ENCODE data around the gene OLA1. TPM values are rescaled to one million over a fixed set of nuclear protein-coding genes. Genes with fewer than 3 reads are reported as not detected.

OLA1 gene
- polyA plus RNA-seq, 4 donors = 131 to 172 (median 151) TPM

DNA sequence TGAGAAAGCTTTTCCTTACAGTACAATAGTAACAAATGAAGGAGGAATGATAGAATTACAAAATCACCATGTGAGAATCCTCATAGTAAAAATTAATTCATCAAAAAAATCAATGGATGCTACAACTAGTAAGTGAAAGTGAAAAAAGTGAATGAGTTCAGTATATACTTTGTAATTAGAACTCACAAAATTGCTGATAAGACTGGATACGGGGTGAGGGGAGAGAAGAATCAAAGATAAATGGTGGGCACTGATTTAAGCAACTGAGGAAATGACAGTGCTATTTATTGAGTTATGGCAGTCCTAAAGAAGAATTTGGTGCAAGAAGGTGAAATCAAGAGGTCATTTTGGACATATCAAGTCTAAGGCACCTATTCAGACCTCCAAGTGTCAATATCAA, 20.6 kb downstream of the OLA1 start:
- DNase-seq (ENCODE audit: low read depth in 4 of 4, low spot score in 2 of 4) = no peak

- DNase-seq (ENCODE audit: low read depth in 4 of 4, low spot score in 2 of 4) = no peak
These were observed 23.6 kb downstream of the OLA1 start for GRCh38 chr2:174224665-174225288.

DNA sequence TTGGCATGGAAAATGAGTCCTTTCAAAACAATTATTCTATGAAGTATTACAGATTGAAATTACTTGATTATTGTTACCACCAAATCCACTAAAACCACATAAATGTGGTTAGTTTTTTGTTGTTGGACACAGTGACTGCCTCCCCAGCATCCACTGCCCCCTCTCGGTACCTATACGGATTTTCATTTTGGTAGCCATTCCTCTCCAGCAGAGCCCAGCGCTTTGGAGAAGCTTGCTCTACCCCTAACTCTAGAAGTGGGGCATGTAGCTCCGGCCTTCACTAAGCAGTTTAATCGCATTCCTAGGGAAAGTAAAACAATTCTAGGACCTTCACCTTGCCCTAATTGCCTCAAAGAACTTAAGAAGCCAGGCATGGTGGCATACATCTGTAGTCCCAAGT, 24.2 kb downstream of the OLA1 start:
- no peak for DNase-seq (ENCODE audit: low read depth in 4 of 4, low spot score in 2 of 4)

DNA sequence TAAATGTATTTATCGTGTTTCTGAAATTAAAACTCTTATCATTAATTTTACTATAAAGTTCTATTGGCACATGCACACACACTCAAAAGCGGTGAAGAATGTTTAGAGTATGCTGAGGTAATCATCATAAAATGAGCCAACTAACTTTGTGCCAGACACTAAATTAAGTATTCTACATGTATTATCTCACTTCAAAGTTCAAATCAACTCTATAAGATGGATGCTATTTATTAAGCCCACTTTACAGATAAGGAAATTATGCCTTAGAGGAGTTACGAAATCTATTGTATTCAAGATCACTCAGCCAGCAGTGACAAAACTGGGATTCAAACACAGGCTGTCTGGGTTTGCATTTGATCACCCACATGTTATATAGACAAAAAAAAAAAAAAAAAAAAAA, 24.9 kb downstream of the OLA1 start:
- no peak for DNase-seq (ENCODE audit: low read depth in 4 of 4, low spot score in 2 of 4)

- DNase-seq (ENCODE audit: low read depth in 4 of 4, low spot score in 2 of 4) = no peak
These were observed 26.2 kb downstream of the OLA1 start for GRCh38 chr2:174222154-174222553.

GRCh38 chr2:174219321-174219720, 29.0 kb downstream of the OLA1 start:
- DNase-seq (ENCODE audit: low read depth in 4 of 4, low spot score in 2 of 4) = no peak

DNA sequence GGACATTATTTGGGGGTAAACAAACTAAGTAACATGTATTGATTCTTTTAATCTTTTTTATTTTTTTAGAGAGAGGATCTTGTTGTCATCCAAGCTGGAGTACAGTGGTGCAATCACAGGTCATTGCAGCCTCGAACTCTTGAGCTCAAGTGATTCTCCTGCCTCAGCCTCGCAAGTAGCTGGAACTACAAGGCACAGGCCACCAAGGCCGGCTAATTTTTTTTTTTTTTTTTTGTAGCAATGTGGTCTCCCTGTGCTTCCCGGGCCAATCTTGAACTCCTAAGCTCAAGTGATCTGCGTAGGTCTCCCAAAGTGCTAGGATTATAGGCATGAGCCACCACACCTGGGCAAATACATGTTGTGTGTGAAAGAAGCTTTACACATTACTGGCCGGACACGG, 29.6 kb downstream of the OLA1 start:
- no peak for DNase-seq (ENCODE audit: low read depth in 4 of 4, low spot score in 2 of 4)

GRCh38 chr2:174217869-174218268, 30.5 kb downstream of the OLA1 start:
- DNase-seq (ENCODE audit: low read depth in 4 of 4, low spot score in 2 of 4) = no peak

GRCh38 chr2:174211954-174212353, 36.4 kb downstream of the OLA1 start:
- DNase-seq (ENCODE audit: low read depth in 4 of 4, low spot score in 2 of 4) = no peak

GRCh38 chr2:174210862-174211261, 37.5 kb downstream of the OLA1 start:
- no peak for DNase-seq (ENCODE audit: low read depth in 4 of 4, low spot score in 2 of 4)

- DNase-seq (ENCODE audit: low read depth in 4 of 4, low spot score in 2 of 4) = no peak
These were observed 39.0 kb downstream of the OLA1 start for GRCh38 chr2:174209325-174209724.

GRCh38 chr2:174208026-174208425, 40.3 kb downstream of the OLA1 start:
- DNase-seq (ENCODE audit: low read depth in 4 of 4, low spot score in 2 of 4) = no peak

DNA sequence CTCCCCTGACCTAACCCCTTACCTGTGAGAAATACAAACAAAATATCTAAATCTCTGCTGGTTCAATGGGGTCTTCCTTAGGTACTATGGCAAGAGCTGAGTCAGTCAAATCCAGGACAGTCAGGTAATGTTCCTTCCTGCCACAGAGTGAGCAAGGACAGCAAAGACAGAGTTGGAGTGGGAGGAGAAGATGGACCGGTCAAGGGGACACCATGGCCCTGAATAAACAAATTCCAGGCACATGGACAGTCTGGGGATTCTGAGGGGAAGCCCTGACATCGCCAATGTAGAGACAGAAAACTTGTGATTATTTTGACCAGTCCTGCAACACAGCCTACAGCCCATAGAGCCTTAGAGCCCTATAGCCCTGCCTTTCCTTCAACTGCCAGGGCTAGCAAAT, 42.8 kb downstream of the OLA1 start:
- DNase-seq (ENCODE audit: low read depth in 4 of 4, low spot score in 2 of 4) = no peak

DNA sequence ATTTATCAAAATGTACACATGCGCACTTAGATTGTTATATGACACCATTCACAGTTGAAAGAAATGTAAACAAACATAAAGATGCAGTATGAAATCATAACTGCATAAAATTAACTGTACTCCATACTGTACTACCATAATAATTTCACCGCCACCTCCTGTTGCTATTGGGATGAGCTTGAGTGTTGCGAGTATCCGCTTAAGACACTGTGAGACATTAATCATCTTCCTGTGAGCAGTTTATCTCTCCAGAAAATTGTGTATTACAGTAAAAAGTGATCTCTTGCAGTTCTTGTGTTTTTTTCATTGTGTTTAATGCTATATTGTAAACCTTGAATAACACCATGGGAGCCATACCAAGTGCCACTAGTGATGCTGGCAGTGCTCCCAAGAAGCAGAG, 46.1 kb downstream of the OLA1 start:
- DNase-seq (ENCODE audit: low read depth in 4 of 4, low spot score in 2 of 4) = no peak

DNA sequence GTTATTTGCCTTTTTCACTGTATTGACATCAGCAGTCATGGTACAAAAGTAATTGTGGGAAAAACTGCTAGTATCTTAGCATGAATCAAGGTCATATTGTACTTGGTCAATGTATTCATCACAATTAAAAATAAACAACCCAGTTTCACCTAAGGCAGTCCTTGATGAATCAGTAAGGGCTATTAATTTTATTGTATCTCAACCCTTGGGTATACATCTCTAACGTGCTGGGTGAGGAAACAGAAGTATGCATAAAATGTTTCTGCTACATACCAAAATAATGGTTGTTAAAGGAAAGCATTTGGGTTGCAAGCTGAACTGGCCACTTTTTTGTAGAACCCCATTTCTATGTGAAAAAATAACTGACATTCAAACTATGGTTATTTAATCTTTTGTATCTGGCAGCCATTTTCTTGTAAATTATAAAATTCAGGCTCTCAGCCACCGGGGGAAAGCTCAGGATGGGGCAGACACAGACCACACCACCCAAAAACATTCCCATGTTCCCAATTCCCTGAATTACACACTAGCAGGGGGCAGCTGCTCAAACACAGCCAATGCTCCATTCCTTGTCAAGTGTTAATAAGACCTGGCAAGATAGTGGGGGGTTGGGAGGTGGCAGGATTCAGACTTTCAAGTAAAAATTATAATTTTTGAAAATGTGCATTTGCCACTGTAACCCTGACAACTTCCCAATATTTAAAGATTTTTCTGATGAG, 49.3 kb downstream of the OLA1 start:
- no peak for DNase-seq (ENCODE audit: low read depth in 4 of 4, low spot score in 2 of 4)

DNA sequence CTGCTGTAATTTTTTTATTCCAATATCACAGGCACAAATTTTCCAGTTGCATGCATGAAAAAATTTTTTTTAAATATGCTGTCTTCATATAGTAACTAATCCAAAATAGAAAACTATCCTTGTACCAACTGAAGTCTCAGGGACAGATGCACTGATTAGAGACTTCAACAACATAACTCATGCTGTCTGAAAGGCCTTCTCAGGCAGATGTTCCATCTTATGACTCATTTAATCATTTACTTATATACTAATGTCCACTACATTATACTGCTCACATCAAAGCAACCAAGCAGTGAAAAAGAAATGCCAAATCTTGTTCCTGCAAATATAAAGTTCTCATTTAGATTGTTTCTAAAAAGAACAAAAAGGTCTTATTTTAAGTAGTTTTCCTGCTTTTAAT, 53.1 kb downstream of the OLA1 start:
- DNase-seq (ENCODE audit: low read depth in 4 of 4, low spot score in 2 of 4) = no peak

- no peak for DNase-seq (ENCODE audit: low read depth in 4 of 4, low spot score in 2 of 4)
These were observed 54.6 kb downstream of the OLA1 start for GRCh38 chr2:174193737-174194136.

GRCh38 chr2:174192664-174193063, 55.7 kb downstream of the OLA1 start:
- no peak for DNase-seq (ENCODE audit: low read depth in 4 of 4, low spot score in 2 of 4)

GRCh38 chr2:174191342-174192074, 56.8 kb downstream of the OLA1 start:
- no peak for DNase-seq (ENCODE audit: low read depth in 4 of 4, low spot score in 2 of 4)

- DNase-seq (ENCODE audit: low read depth in 4 of 4, low spot score in 2 of 4) = no peak
These were observed 63.4 kb downstream of the OLA1 start for GRCh38 chr2:174184915-174185314.

DNA sequence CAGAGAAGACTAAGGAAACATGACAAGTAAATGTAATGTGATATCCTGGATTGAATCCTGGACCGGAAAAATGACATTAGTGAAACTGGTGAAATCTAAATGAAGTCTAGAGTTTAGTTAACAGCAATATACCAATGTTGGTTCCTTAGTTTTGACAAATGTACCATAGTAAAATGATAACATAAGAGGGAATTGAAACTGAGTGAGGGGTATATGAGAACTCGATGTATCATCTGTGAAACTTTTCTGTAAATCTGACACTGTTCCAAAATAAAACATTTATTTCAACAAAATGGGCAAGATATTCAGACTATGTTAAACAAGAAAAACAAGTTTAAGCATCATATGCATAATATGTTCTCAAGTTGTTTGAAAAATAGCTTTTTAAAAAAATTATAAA, 63.8 kb downstream of the OLA1 start:
- DNase-seq (ENCODE audit: low read depth in 4 of 4, low spot score in 2 of 4) = no peak

GRCh38 chr2:174183076-174183475, 65.3 kb downstream of the OLA1 start:
- DNase-seq (ENCODE audit: low read depth in 4 of 4, low spot score in 2 of 4) = no peak
